ENCODE results near the gene CD300LB.
A peak's percentile ranks its signal among the peaks of the same experiment; 100 is the strongest.
"Not testable (repeated sequence)": the region's sequence is repeated elsewhere in the genome, so short reads cannot be mapped to it uniquely, and the experiment has no call there.

Gene CD300LB

DNA sequence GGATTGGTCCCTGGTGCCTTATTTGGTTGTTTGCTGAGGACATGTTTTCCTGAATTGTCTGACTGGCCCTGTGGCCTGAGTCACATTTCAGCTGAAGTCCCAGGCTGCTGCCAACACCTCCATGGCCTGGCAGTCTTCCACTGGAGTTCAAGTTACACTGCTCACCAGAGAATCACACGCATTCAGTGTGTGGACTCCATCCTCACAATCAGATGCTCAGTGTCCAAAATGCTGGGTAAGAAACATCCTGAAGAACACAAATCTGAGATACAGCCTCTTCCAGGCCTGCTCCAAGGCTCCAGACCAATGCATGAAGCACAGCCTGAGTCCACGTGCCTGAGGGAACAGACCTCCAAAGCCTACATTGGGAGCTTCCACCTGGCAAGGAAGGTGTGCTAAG is 19.2 kb downstream of the CD300LB start:
- Histone ChIP-seq H3K9me3 (ENCODE audit: insufficient read depth, low read length) (peaks cover 16% of the 10 kb centered on the region), H3K9ac (ENCODE audit: insufficient read length, low read depth) (no peak overlapping the region), H3K36me3 (ENCODE audit: insufficient read depth, insufficient read length, low read length) (no peaks in the 10 kb centered on the region), H3K4me1 (ENCODE audit: insufficient read depth, insufficient read length) (no peaks in the 10 kb centered on the region), H3K27me3 (ENCODE audit: insufficient read depth, insufficient read length) (peaks cover 3% of the 10 kb centered on the region), H3K4me3 (ENCODE audit: insufficient read length, low read depth) (no peak overlapping the region)
- TF ChIP-seq ZNF274 (IDR thresholded peaks at IDR 0.05; ENCODE audit: low read depth, low read length) (no peak), YY1 (IDR thresholded peaks at IDR 0.05; ENCODE audit: insufficient read depth, insufficient read length) (no peak), SUZ12 (IDR thresholded peaks at IDR 0.05; ENCODE audit: extremely low read depth, insufficient read depth, insufficient read length) (no peak)
- DNase-seq (ENCODE audit: low read depth, low spot score): no peak

GRCh38 chr17:74508156-74508555 is 23.1 kb downstream of the CD300LB start:
- H3K4me1 ChIP-seq (ENCODE audit: insufficient read depth, insufficient read length): no peaks in the 10 kb centered on the region
- peaks cover 3% of the 10 kb centered on the region for H3K27me3 ChIP-seq (ENCODE audit: insufficient read depth, insufficient read length)
- H3K36me3 ChIP-seq (ENCODE audit: insufficient read depth, insufficient read length, low read length): no peaks in the 10 kb centered on the region
- no peak for DNase-seq (ENCODE audit: low read depth, low spot score)
- no peak for TF ChIP-seq YY1 (IDR thresholded peaks at IDR 0.05; ENCODE audit: insufficient read depth, insufficient read length)
- no peak for TF ChIP-seq ZNF274 (IDR thresholded peaks at IDR 0.05; ENCODE audit: low read depth, low read length)
- TF ChIP-seq SUZ12 (IDR thresholded peaks at IDR 0.05; ENCODE audit: extremely low read depth, insufficient read depth, insufficient read length): no peak
- no peak overlapping the region for H3K9ac ChIP-seq (ENCODE audit: insufficient read length, low read depth)
- H3K4me3 ChIP-seq (ENCODE audit: insufficient read length, low read depth): no peak overlapping the region
- no peaks in the 10 kb centered on the region for H3K9me3 ChIP-seq (ENCODE audit: insufficient read depth, low read length)

- H3K9me3 ChIP-seq (ENCODE audit: insufficient read depth, low read length); H3K27me3 ChIP-seq (ENCODE audit: insufficient read depth, insufficient read length); H3K9ac ChIP-seq (ENCODE audit: insufficient read length, low read depth); H3K36me3 ChIP-seq (ENCODE audit: insufficient read depth, insufficient read length, low read length); DNase-seq (ENCODE audit: low read depth, low spot score); H3K4me1 ChIP-seq (ENCODE audit: insufficient read depth, insufficient read length); H3K4me3 ChIP-seq (ENCODE audit: insufficient read length, low read depth): not testable (repeated sequence)
Observed at GRCh38 chr17:74503949-74504348, 27.3 kb downstream of the CD300LB start.

DNA sequence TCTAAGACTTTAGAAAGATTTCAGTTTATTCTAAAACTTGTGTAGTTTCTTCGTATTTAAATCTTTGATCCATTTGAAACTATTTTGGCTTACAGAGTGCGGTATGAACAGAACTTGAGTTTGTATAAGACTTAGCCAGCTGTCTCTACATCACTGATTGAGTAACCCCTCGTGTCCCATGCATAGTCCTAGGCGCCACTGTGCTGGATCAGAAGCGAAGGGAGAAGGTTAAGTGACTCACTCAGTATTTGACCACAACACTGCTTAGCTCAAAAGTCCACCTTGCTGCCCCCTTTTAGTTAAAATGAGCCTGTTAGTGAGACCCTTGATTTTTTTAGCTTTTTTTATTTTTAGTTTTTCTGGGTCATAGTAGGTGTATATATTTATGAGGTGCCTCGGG is 28.4 kb downstream of the CD300LB start:
- Histone ChIP-seq H3K27me3 (ENCODE audit: insufficient read depth, insufficient read length) (no peaks in the 10 kb centered on the region), H3K36me3 (ENCODE audit: insufficient read depth, insufficient read length, low read length) (no peaks in the 10 kb centered on the region), H3K9me3 (ENCODE audit: insufficient read depth, low read length) (no peaks in the 10 kb centered on the region), H3K9ac (ENCODE audit: insufficient read length, low read depth) (no peak overlapping the region), H3K4me3 (ENCODE audit: insufficient read length, low read depth) (no peak overlapping the region), H3K4me1 (ENCODE audit: insufficient read depth, insufficient read length) (no peaks in the 10 kb centered on the region)
- no peak for TF ChIP-seq SUZ12 (IDR thresholded peaks at IDR 0.05; ENCODE audit: extremely low read depth, insufficient read depth, insufficient read length)
- TF ChIP-seq ZNF274 (IDR thresholded peaks at IDR 0.05; ENCODE audit: low read depth, low read length): no peak
- TF ChIP-seq YY1 (IDR thresholded peaks at IDR 0.05; ENCODE audit: insufficient read depth, insufficient read length): no peak
- no peak for DNase-seq (ENCODE audit: low read depth, low spot score)

GRCh38 chr17:74499992-74500391 is 31.3 kb downstream of the CD300LB start:
- no peaks in the 10 kb centered on the region for H3K4me1 ChIP-seq (ENCODE audit: insufficient read depth, insufficient read length)
- H3K4me3 ChIP-seq (ENCODE audit: insufficient read length, low read depth): no peak overlapping the region
- TF ChIP-seq ZNF274 (IDR thresholded peaks at IDR 0.05; ENCODE audit: low read depth, low read length): no peak
- TF ChIP-seq YY1 (IDR thresholded peaks at IDR 0.05; ENCODE audit: insufficient read depth, insufficient read length): no peak
- TF ChIP-seq SUZ12 (IDR thresholded peaks at IDR 0.05; ENCODE audit: extremely low read depth, insufficient read depth, insufficient read length): no peak
- H3K36me3 ChIP-seq (ENCODE audit: insufficient read depth, insufficient read length, low read length): no peaks in the 10 kb centered on the region
- DNase-seq (ENCODE audit: low read depth, low spot score): no peak
- no peak overlapping the region for H3K9ac ChIP-seq (ENCODE audit: insufficient read length, low read depth)
- H3K9me3 ChIP-seq (ENCODE audit: insufficient read depth, low read length): no peaks in the 10 kb centered on the region
- H3K27me3 ChIP-seq (ENCODE audit: insufficient read depth, insufficient read length): no peaks in the 10 kb centered on the region

GRCh38 chr17:74497471-74497870 is 33.8 kb downstream of the CD300LB start:
- DNase-seq (ENCODE audit: low read depth, low spot score): no peak
- no peaks in the 10 kb centered on the region for H3K27me3 ChIP-seq (ENCODE audit: insufficient read depth, insufficient read length)
- TF ChIP-seq SUZ12 (IDR thresholded peaks at IDR 0.05; ENCODE audit: extremely low read depth, insufficient read depth, insufficient read length) (no peak), ZNF274 (IDR thresholded peaks at IDR 0.05; ENCODE audit: low read depth, low read length) (no peak), YY1 (IDR thresholded peaks at IDR 0.05; ENCODE audit: insufficient read depth, insufficient read length) (no peak)

GRCh38 chr17:74493331-74493833 is 37.9 kb downstream of the CD300LB start:
- H3K36me3 ChIP-seq (ENCODE audit: insufficient read depth, insufficient read length, low read length): no peaks in the 10 kb centered on the region
- H3K4me3 ChIP-seq (ENCODE audit: insufficient read length, low read depth): no peak overlapping the region
- peaks cover 4% of the 10 kb centered on the region; the same call in 1 of the 2 replicates for H3K9me3 ChIP-seq (ENCODE audit: insufficient read depth, low read length)
- H3K27me3 ChIP-seq (ENCODE audit: insufficient read depth, insufficient read length): no peaks in the 10 kb centered on the region
- no peak overlapping the region for H3K9ac ChIP-seq (ENCODE audit: insufficient read length, low read depth)
- H3K4me1 ChIP-seq (ENCODE audit: insufficient read depth, insufficient read length): no peaks in the 10 kb centered on the region
- peak; percentile 60 for DNase-seq (ENCODE audit: low read depth, low spot score)
- no peak for TF ChIP-seq YY1 (IDR thresholded peaks at IDR 0.05; ENCODE audit: insufficient read depth, insufficient read length)
- TF ChIP-seq SUZ12 (IDR thresholded peaks at IDR 0.05; ENCODE audit: extremely low read depth, insufficient read depth, insufficient read length): no peak
- TF ChIP-seq ZNF274 (IDR thresholded peaks at IDR 0.05; ENCODE audit: low read depth, low read length): no peak

More at GRCh38 chr17:74497471-74497870, 33.8 kb downstream of the CD300LB start:
- no peak overlapping the region for H3K4me3 ChIP-seq (ENCODE audit: insufficient read length, low read depth)
- H3K4me1 ChIP-seq (ENCODE audit: insufficient read depth, insufficient read length): no peaks in the 10 kb centered on the region
- H3K9ac ChIP-seq (ENCODE audit: insufficient read length, low read depth): no peak overlapping the region
- no peaks in the 10 kb centered on the region for H3K9me3 ChIP-seq (ENCODE audit: insufficient read depth, low read length)
- H3K36me3 ChIP-seq (ENCODE audit: insufficient read depth, insufficient read length, low read length): no peaks in the 10 kb centered on the region

GRCh38 chr17:74491626-74492025 is 39.6 kb downstream of the CD300LB start:
- DNase-seq (ENCODE audit: low read depth, low spot score): no peak
- no peaks in the 10 kb centered on the region for H3K36me3 ChIP-seq (ENCODE audit: insufficient read depth, insufficient read length, low read length)
- no peak overlapping the region for H3K4me3 ChIP-seq (ENCODE audit: insufficient read length, low read depth)
- TF ChIP-seq SUZ12 (IDR thresholded peaks at IDR 0.05; ENCODE audit: extremely low read depth, insufficient read depth, insufficient read length) (no peak), ZNF274 (IDR thresholded peaks at IDR 0.05; ENCODE audit: low read depth, low read length) (no peak), YY1 (IDR thresholded peaks at IDR 0.05; ENCODE audit: insufficient read depth, insufficient read length) (no peak)
- H3K9me3 ChIP-seq (ENCODE audit: insufficient read depth, low read length): peaks cover 12% of the 10 kb centered on the region; the same call in 1 of the 2 replicates
- H3K4me1 ChIP-seq (ENCODE audit: insufficient read depth, insufficient read length): no peaks in the 10 kb centered on the region
- no peak overlapping the region for H3K9ac ChIP-seq (ENCODE audit: insufficient read length, low read depth)
- H3K27me3 ChIP-seq (ENCODE audit: insufficient read depth, insufficient read length): no peaks in the 10 kb centered on the region

All from NT2/D1 (cell line).